Fibroblast of mammary gland (primary cell): ENCODE data around the gene GSX2.

Experiments used
- DNase-seq: peaks from one replicate; pipeline ENCODE4 v3.0.0-alpha.2; 2010; ENCODE audit warnings: low read depth
- H3K4me3 ChIP-seq: 2 replicates; pipeline ENCODE4 v1.5.1; 2011; ENCODE audit warnings: low read depth, mild to moderate bottlenecking, low read length, moderate library complexity; ENCODE audit not compliant: control insufficient read depth
- TF ChIP-seq, protein P1 (sequence below): conservative IDR thresholded peaks from 2 replicates; pipeline ENCODE4 v1.5.1; 2011; ENCODE audit warnings: low read depth, low read length, inconsistent platforms; ENCODE audit not compliant: control insufficient read depth, insufficient read depth

Gene GSX2

DNA sequence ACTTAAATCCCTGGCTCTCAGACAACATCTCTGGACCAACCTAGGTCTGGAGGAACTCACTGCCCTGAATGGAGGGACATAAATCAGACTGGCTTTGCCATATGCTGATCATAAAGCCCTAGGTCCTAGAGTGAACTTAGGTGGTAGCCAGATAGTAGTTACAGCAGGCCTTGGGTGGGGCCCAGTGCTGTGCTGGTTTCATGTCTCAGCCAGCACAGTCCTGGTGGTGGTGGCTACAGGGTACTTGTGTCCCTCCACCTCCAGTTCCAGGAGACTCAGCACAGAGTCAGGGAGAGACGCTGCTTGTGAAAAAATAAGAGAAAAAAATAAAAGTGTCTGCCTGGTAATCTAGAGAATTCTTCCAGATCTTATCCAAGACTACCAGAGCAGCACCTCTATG is 40.3 kb downstream of the GSX2 start:
- H3K4me3 ChIP-seq, result no peak overlapping the region
- DNase-seq, result no peak
- TF ChIP-seq, protein P1, sequence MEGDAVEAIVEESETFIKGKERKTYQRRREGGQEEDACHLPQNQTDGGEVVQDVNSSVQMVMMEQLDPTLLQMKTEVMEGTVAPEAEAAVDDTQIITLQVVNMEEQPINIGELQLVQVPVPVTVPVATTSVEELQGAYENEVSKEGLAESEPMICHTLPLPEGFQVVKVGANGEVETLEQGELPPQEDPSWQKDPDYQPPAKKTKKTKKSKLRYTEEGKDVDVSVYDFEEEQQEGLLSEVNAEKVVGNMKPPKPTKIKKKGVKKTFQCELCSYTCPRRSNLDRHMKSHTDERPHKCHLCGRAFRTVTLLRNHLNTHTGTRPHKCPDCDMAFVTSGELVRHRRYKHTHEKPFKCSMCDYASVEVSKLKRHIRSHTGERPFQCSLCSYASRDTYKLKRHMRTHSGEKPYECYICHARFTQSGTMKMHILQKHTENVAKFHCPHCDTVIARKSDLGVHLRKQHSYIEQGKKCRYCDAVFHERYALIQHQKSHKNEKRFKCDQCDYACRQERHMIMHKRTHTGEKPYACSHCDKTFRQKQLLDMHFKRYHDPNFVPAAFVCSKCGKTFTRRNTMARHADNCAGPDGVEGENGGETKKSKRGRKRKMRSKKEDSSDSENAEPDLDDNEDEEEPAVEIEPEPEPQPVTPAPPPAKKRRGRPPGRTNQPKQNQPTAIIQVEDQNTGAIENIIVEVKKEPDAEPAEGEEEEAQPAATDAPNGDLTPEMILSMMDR, result no peak

DNA sequence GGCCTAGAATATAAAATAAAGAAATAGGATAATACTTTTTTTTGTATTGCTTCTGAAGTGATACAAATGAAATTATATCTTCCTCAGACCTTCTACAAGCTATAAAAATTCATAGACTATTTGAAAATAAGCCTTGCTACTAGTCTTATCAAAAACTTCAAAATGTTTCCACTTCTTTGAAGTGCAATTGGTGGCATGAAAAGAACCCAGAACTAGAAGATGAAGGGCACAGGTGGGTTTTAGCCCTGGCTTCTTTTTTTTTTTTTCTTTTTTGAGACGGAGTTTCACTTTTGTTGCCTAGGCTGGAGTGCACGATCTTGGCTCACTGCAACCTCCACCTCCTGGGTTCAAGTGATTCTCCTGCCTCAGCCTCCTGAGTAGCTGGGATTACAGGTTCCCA is 44.2 kb downstream of the GSX2 start:
- TF ChIP-seq, protein P1, result no peak

DNA sequence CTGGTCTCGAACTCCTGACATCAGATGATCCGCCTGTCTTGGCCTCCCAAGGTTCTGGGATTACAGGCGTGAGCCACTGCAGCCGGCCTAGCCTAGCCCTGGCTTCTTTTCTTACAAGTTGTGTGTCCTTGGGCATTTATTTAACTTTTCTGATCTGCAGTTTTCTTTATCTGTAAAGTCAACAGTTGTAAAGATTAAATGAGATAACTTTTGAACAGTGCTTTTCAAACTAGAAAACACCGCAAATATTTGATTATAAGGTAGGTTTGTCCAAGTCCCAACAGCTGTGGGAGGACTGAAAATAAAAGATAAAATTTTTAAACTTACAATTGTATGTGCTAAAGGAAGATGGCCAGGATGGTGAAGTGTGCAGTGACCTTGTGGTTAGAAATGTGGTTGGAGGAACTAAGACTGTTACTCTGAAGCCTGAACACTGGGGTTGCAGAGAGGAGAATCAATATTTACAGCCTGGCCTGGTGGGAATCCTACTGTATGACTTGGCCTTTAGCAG is 44.8 kb downstream of the GSX2 start:
- peak; percentile 2 for DNase-seq

More for the DNA sequence above, 44.2 kb downstream of the GSX2 start:
- no peak for DNase-seq
- no peak overlapping the region for H3K4me3 ChIP-seq

DNA sequence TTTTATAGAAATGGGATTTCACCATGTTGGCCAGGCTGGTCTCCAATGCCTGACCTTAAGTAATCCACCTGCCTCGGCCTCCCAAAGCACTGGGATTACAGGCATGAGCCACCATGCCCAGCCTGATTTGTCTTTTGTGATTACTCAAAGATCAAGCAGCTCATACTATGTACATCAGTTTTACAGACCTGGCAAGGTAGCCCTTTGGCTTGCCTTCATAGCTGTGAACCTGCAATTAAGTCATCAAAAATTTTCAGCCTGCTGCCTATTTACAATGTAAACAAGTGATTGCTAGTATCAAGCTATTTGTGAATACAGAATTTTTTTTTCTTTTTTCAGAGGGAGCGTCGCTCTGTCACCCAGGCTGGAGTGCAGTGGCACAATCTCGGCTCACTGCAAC is 46.2 kb downstream of the GSX2 start:
- no peak overlapping the region for H3K4me3 ChIP-seq
- DNase-seq, result no peak
- TF ChIP-seq, protein P1, result no peak

More for the DNA sequence above, 44.8 kb downstream of the GSX2 start:
- TF ChIP-seq, protein P1, result no peak
- no peak overlapping the region for H3K4me3 ChIP-seq

DNA sequence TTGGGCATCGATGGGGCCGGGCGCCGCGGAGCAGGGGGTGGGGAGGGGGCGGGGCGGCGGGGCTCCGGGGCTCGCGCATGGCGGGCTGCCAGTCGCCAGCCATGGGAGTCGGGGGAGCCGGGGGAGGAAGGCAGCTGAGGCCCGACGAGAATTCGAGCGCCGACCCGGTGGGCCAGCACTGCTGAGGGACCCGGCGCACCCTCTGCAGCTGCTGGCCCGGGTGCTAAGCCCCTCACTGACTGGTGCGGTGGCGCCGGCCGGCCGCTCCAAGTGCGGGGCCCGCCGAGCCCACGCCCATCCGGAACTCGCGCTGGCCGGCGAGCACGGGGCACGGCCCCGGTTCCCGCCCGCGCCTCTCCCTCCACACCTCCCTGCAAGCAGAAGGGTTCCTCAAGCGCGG is 49.4 kb downstream of the GSX2 start:
- no peak for DNase-seq
- no peak overlapping the region for H3K4me3 ChIP-seq
- TF ChIP-seq, protein P1, result no peak
